Stimulated activated CD4-positive, alpha-beta T cell treated with anti-CD3 and anti-CD28 coated beads, Interleukin-4, amount 100 ng/mL, for 1 hour (primary cell): ENCODE data around the gene TFPI.
"Not testable (repeated sequence)": the region's sequence is repeated elsewhere in the genome, so short reads cannot be mapped to it uniquely, and the experiment has no call there.

Experiments used
- DNase-seq: peaks from one replicate; pipeline ENCODE4 v3.0.0-alpha.2; 2020

The TFPI gene

GRCh38 chr2:187554011-187554703, at the start of gene TFPI:
Gene TFPI, minus strand, starts transcription at chr2:187554435. Its CDS starts 50,667 bp downstream, at chr2:187503768.
- no peak for DNase-seq

- DNase-seq = no peak
These were observed 40.6 kb upstream of the TFPI start for GRCh38 chr2:187594801-187595200.

- no peak for DNase-seq
These were observed 39.5 kb upstream of the TFPI start for GRCh38 chr2:187593697-187594096.

- no peak for DNase-seq
These were observed 38.9 kb upstream of the TFPI start for GRCh38 chr2:187593098-187593497.

GRCh38 chr2:187590175-187590574, 35.9 kb upstream of the TFPI start:
- DNase-seq = no peak

GRCh38 chr2:187586011-187586641, 31.9 kb upstream of the TFPI start:
- no peak for DNase-seq

- no peak for DNase-seq
These were observed 27.1 kb upstream of the TFPI start for GRCh38 chr2:187581125-187581896.

- no peak for DNase-seq
These were observed 26.4 kb upstream of the TFPI start for GRCh38 chr2:187580462-187581124.

GRCh38 chr2:187577310-187577709, 23.1 kb upstream of the TFPI start:
- no peak for DNase-seq

GRCh38 chr2:187576906-187577305, 22.7 kb upstream of the TFPI start:
- DNase-seq = no peak

- DNase-seq = no peak
These were observed 21.5 kb upstream of the TFPI start for GRCh38 chr2:187575751-187576067.

GRCh38 chr2:187574969-187575750, 20.9 kb upstream of the TFPI start:
- no peak for DNase-seq

GRCh38 chr2:187573722-187574121, 19.5 kb upstream of the TFPI start:
- DNase-seq = no peak

- not testable (repeated sequence) for DNase-seq
These were observed 17.8 kb upstream of the TFPI start for GRCh38 chr2:187571996-187572395.

- no peak for DNase-seq
These were observed 15.3 kb upstream of the TFPI start for GRCh38 chr2:187569571-187569970.

GRCh38 chr2:187569042-187569441, 14.8 kb upstream of the TFPI start:
- DNase-seq = no peak

- DNase-seq = no peak
These were observed 12.9 kb upstream of the TFPI start for GRCh38 chr2:187567126-187567525.

GRCh38 chr2:187566712-187567111, 12.5 kb upstream of the TFPI start:
- no peak for DNase-seq

GRCh38 chr2:187566266-187566665, 12.0 kb upstream of the TFPI start:
- no peak for DNase-seq

GRCh38 chr2:187565618-187566017, 11.4 kb upstream of the TFPI start:
- not testable (repeated sequence) for DNase-seq

GRCh38 chr2:187556493-187556892, 2.3 kb upstream of the TFPI start:
- not testable (repeated sequence) for DNase-seq

- no peak for DNase-seq
These were observed 458 bp upstream of the TFPI start for GRCh38 chr2:187554704-187555082.
